ENCODE data around the gene CBX2.
"Not testable (repeated sequence)": the region's sequence is repeated elsewhere in the genome, so short reads cannot be mapped to it uniquely, and the experiment has no call there.

The CBX2 gene

DNA sequence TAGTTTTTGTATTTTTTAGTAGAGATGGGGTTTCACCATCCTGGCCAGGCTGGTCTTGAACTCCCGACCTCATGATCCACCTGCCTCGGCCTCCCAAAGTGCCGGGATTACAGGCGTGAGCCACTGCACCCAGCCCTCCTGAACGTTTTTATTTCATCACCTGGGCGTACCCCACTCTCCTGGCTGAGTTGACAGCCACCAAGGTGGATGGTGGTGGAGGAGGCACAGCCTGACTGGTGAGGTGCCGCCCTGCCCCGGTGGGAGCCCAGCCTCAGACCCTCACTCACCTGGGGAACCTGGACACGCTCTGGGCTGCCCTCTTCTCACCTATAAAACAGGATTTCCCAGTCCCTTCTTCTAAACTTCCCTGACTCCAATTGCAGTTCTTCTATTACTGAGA is 5.2 kb upstream of the CBX2 start:
- DNase-seq, result not testable (repeated sequence)

DNA sequence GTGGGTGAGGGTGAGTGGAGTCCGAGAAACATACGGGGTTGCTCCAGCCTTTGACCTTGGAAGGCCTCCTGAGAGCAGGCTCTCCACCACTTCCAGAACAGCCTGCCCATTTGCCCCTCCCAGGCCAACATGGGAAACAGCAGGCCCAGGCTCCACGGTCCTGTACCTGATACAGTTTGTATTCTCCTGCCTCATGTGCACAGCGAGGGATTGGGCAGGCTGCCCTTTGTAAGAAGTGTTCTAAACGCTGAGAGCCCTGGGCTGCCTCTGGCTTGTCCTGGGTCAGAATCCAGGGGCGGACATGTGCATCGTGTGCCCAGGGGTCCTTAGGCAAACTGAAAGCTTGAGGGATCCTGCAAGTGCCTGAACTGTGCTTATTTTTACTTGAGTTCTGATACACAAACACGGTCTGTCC is 3.4 kb upstream of the CBX2 start:
- no peak for DNase-seq

DNA sequence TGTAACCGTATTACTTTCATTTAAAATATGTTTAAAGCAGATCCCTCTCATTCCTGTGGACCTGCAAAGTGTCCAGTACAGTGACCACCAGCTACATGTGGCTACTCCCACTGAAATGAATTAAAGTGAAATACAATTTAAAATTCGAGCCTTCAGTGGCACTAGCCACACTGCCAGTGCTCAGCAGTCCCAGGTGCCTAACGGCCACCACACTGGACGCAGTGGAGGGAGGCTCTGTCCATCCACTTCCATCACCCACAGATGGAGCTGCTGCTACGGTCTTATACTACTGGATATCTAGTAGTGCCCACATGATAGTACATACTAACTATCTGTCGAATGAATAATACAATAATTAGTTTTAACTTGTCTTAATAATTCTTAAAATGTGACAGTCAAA is 2.3 kb upstream of the CBX2 start:
- DNase-seq, result peak; percentile 15

DNA sequence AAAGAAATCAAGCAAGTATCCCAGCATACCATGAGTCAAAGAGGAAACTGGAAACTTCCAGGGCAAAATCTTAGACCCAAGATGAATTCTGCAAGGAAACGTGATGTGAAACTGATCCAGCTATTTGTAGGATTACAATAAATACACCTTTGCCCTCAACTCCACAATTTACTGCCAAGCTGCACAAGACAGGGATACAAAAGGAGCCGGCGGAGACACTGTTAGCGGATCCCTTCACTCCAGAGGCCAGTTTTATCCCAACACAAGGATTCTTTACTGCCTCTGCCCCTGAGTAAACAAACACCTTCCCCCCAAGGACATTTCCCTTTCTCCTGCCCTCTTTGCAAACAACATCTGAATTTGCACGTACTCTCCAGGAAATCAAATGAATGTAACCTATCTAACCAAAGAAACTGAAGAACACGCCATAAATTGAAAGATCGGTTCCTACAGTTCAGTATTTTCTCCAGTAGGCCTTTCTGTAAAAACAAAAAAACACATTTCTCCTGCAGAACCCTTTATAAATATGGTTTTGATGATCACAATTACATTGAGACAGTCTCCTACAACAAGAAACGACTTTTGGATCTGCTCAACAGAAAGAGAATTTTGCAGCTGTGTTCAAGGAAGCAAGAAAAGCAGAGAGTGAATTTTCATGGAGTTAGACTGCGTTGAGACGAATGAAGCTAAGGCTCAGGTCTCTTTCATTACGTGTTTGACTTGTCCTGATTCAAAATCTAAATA is 1.4 kb upstream of the CBX2 start:
- no peak for DNase-seq

DNA sequence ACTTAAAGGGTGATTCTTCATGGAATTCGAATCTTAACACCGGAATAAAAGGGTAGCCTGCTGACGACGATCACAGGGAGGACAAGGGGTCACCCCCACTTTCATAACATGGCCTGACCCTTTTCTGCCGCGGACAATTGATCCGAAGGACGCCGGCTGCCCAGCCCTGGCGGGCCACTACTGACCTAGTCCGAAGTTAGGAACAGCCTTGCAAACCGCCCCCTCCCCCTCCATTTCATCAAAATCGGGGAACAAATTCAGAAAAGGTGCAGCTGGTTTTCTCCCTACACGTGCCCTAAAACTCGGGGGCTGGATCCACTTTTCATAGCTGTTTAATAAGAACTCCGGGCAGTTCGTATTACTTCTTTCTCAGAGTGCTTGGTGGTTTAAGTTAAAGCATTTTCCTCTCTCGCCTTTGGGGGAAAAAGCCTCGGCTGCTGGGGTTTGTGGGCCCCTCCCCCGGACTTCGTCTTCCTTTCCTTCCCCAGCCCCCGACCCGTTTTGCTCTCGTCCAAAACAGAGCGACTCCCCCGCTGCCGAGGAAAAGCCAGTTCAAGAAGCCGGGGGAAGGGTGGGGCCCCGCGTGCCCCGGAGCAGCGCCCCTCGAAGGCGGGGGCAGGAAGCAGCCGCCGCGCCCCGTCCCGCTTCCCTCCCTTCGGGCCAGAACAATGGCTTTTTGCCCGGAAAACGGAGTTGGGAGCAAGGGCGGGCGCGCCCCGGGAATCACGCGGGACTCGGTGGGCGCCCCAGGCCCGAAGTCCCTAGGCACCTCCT is 641 bp upstream of the CBX2 start:
- peak; percentile 72 for DNase-seq

DNA sequence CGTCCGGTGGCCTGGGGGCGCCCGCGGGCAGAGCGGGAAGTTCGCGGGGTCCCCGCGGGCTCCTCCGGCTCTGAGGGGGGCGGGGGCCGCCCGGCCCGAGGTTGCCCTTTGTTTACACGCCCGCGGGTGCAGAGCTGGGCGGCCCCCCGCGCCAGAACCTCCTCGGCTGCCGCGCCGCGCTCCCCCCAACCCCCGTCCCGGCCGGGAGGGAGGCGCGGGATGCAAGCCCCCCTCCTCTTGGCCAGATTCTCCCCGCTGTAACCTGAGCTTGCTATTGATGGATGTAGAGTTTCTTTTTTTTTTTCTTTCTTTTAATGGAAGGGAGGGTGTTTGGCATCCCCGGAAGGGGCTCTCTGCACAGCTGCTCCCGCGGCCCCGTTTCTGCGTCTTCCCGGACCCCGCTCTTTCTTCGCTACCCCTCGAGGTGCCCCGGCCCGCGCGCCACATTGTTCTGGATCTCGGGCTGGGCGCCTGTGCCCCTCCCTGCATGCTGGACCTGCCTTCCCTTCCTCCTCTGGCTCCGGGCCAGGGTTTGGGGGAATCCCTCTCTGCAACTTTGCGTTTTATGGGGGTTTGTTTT is 646 bp downstream of the CBX2 start:
- DNase-seq, result peak; percentile 63

DNA sequence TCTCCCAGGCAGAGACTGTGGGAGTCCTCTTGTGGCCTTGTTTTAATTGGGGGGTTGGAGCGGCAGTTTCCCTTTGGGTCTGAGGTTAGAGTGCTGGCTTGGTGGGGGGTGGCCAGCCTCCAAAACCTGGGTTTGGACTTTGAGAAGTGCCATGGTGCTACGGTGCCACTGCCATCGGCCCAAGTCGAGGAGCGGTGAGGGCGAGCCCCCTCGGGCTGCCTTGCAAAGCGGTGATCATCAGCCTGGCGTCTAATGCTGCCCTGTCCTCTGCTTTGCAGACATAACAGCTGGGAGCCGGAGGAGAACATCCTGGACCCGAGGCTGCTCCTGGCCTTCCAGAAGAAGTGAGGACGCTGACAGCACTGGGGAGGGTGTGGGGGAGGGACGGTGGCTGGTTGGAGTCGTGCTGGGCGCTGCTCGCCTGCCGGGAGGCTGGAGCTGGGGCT is 1.2 kb downstream of the CBX2 start:
- no peak for DNase-seq

DNA sequence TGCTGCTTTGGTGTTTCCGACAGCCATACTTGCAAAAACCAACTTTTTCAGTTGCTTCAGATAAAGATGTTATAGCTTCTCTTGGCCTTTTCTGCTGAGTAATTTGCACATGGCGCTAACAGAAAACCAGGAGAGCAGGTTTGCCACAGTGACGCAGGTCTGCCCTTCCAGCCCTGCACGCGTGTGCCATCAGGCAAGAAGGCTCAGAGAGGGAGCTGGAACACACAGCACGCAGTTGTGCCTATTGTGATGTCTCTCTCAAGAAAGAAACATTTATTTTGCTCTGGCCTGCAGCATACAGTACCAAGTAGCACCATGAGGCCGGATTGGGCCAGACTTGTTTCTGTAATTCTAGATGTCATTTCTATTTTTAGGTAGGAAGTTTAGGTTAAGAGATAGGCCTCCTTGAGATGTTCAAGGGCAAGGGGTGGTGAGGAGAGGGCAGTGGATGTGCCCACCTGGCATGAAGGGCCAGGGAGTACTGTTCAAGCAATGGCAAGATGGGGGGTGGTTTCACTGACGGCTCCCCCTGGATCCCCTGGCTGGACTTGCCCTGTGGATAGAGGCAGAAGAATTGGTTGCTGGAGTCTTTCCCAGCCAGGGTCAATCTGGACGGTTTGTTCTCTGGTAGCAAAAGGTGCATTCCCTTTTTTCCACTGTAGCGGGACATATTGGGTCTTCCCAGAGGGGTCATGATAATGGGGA is 1.9 kb downstream of the CBX2 start:
- DNase-seq, result no peak

DNA sequence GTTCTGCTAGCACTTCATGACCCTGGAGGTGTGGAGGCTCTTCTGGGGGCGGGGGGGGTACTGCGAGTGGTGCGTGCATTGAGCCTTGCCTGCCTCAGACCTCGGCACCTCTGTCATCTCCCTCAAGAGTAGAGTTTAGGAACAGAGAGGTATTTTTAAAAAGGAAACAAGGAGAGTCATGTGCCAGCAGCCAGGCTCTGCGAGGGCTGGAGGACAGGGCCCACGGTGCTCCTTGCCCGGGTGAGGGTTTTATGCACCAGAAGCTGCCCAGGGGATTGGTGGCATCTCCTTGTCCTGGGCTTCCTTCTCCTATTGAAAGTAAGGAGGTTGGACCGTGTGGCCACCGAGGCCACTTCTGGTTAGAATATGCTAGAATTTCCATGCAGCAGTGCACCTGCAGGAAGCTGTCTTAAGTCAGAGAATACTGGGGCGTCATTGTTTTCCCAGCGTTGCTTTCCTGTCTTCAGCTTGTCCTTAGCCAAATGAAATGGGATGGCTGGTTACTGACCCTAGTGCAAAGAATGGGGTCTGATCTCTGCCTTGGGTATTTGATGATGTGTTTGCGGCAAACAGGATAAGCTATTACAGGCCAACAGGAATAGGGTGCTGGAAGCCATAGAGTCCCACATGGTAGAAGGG is 3.2 kb downstream of the CBX2 start:
- no peak for DNase-seq

DNA sequence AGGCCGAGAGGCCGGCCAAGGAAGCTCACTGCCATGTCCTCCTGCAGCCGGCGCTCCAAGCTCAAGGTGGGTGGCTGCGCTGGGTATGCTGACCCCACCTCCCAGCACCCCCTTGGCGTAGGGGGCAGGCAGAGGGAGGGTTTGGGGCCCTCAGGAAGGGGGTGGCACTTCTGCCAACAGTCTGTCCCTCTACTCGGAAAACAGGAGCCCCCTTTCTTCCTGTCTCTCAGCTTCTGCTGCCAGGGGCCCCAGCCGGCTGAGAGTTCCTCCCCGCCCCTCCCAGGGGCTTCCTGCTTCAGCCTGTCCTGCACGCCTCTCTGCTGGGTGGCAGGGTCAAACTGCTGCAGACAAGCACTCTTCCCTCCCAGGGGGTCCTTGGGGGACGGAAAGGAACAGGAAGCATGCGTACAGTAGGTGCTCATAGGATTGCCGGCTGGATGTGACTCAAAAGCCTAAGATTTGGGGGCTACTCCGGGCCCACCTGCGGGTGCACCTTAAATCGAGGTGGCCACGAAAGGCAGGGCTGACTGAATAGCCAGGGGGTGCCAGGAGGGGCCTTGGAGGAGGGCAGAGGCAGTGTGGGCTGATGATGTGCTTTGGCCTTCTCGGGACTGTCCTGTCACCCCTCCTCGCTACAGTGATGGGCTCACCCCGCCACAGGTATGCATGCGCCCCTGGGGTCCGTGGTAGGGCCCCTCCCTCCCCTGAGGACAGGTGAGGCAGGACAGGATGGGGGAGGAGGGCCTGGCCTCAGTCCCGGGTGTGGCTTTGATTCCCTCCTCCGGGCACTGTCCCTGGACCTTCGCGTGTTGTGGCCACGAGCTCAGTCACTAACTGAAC is 4.0 kb downstream of the CBX2 start:
- no peak for DNase-seq

DNA sequence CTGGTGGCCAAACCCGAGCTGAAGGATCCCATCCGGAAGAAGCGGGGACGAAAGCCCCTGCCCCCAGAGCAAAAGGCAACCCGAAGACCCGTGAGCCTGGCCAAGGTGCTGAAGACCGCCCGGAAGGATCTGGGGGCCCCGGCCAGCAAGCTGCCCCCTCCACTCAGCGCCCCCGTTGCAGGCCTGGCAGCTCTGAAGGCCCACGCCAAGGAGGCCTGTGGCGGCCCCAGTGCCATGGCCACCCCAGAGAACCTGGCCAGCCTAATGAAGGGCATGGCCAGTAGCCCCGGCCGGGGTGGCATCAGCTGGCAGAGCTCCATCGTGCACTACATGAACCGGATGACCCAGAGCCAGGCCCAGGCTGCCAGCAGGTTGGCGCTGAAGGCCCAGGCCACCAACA is 5.9 kb downstream of the CBX2 start:
- DNase-seq, result no peak

DNA sequence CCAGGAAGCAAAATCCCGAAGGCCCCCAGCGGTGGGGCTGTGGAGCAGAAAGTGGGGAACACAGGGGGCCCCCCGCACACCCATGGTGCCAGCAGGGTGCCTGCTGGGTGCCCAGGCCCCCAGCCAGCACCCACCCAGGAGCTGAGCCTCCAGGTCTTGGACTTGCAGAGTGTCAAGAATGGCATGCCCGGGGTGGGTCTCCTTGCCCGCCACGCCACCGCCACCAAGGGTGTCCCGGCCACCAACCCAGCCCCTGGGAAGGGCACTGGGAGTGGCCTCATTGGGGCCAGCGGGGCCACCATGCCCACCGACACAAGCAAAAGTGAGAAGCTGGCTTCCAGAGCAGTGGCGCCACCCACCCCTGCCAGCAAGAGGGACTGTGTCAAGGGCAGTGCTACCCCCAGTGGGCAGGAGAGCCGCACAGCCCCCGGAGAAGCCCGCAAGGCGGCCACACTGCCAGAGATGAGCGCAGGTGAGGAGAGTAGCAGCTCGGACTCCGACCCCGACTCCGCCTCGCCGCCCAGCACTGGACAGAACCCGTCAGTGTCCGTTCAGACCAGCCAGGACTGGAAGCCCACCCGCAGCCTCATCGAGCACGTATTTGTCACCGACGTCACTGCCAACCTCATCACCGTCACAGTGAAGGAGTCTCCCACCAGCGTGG is 6.5 kb downstream of the CBX2 start:
- no peak for DNase-seq

DNA sequence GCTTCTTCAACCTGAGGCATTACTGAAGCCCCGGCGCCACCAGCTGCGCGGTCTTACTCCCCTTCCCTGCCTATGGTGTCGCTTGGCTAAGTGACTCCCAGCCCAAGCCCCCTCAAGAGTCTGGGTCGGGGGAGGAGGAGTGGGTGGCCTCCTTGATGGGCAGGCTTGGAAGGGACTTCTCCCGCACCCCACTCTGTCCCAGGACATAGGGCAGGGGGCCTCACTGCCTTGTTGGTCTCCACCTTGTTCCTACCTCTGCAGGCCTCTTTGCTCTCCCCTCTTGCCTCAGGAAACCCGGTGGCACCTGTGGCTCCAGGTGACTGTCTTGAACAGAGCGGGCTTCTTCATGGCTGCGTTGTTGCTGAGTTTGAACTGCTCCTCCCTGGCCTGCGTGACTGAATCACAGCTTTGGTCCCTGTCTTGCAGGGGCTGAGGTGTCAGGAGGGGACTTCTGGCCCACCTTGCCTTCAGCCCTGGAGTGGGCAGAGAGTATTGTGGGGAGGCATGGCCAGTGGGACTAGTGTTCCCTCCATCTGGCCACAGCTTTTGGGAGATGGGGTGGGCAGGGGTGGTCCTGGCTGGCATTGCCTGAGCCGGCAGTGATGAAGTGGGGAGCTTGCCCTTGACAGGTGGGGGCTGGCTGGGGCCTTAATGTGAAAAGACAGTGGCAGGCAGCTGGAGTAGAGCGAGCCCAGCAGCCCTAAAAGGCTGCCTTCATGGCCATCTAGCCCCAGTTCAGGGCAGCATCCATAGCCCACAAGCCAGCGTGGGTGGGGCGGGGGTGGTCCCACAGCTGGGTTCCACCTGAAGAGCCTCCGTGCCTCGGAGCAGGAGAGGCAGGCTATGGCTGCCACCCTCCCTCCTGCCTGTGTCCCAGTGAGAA is 7.3 kb downstream of the CBX2 start:
- no peak for DNase-seq

DNA sequence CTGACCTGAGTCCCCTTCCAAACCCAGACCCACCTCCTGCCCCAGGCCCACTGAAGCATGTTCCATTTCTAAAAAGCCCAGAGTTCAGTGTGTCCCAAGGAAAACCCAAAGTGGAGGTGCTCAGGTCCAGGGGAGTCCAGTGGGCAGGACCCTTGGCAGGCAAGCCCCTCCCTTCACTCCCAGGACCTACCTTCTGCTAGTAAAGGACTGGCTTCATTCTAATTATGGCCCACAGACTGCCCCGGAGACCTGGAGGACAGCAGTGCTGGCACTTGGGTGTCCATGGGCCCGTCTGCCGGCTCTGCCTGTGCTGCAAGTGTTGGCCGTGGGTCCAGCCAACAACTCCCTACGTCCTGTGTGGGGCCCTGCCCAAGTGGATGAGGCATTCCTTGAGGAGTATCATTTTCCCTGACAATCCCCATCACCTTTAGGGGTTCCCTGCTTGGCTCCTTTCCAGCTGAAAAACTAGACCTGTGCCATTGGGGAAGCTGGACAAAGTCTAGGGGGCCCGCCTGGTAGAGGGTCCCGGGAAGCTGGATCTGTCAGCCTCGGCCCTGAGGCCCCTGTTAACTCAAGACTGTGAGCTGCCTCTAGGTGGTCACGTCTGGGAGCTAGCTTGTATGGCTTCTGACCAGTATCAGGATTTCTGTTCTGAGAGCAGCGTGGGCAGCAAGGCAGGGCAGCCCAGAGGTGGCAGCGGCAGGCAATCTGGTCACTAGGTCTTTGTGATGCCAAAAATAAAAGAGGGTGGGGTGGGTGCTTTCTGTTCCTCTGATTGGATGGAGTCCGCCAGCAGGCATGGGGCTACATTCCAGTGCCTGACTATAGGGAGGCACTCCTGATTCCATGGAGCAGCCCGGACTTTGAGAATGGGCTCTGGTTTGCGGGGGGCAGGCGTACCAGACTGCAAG is 8.2 kb downstream of the CBX2 start:
- DNase-seq, result no peak

DNA sequence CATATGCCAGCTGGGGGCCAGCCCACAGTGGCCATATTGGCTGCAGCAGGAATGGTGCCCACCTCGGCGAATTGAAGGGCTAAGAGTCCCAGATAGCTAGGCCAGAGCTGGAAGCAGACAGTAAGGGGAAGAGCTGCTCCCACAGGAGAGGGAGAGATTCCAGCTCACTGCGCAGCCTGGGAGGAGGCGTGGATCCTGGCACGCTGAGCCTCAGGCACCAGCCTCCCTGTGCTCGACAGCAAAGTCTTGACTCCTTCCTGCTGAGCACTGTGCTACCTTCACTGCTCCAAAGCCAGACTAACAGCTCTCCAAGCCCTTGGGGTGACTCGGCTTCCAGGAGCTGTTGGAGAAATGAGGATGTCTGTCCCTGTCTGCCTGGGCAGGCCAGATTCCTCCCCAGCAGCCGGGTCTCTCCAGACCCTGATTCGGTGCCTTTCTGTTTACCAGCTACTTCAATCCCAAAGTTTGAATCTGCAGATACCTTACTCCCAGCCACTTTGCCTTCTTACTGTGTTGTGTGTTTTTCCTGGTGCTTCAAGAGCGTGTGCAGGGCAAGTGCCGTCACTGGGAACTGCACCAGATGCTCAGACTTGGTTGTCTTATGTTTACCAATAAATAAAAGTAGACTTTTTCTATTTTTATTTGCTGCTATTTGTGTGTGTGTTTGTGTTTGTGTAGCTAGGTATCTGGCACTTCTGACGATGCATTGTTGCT is 9.1 kb downstream of the CBX2 start:
- no peak for DNase-seq

DNA sequence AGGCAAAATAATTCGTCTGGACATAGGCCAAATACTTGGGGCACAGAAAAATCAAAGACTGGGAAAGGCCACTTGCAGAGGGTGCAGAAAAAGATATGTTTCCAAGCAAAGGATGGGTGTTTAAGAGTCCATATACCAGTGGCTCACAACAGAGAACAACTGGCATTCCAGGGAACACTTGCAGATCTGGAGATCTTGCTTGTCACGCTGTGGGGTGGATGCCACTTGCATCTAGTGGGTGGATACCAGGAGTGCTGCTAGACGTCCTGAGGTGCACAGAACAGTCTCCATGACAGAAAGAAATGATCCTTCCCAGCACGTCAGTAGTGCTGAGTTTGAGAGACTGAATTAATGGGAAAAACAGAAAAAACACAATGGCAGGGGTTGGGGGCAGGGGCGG is 10.5 kb downstream of the CBX2 start:
- DNase-seq, result no peak

DNA sequence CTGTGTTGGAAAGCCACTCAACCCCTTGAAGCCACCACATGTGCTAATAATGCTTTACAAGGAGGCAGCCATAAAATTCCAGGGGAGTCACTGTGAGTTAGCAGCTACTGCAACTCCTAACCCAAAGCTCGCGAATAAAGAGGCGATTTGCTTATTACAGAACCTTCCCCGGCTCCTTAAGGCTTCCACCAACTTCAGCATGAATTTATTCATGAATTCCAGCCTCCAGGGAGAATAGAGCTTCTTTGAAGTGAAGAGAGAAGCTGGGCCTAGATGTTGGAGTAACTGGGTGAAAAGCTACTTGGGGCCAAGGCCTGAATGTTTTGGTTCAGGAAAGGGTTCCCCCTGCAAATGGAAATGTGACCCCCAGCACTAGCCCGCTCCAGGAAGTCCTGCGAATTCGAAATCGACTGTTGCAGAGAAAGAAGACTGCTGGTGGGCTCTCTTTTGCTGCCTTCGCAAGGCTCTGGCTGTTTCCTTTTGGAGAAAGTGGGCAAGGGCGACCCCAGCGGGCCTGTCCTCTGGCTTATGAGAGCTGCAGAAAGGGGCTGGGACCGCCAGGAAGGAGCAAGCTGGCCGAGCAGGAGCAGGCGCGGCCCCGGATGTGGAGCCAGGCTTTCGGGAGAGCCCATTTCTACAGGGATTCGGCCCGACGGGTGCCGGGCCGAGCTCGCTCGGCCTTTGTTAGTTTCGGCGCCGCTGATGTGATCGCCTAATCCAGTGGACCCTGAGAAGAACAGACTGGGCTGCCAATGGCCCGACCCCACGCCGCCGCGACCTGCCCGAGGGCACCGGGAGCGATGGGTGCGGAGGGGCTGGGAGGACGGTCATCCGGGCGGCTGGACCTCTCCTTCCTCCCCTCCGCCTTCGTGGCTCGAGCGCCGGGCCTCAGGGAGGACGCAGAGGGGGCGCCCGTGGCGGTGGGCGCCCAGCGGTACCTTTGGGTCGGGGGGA is 11.3 kb downstream of the CBX2 start:
- no peak for DNase-seq

Measured in NCI-H146 (cell line).